HFFc6 (cell line): ENCODE results near the gene MFAP2. TPM values are rescaled to one million over a fixed set of nuclear protein-coding genes. Genes with fewer than 3 reads are reported as not detected.
A peak's percentile ranks its signal among the peaks of the same experiment; 100 is the strongest.

Source experiments
- DNase-seq: peaks from one replicate; pipeline ENCODE4 v3.0.0-alpha.2; 2018
- H3K27ac Mint-ChIP-seq: 2 replicates; pipeline ENCODE4 v1.8.0; 2020; ENCODE audit warnings: mild to moderate bottlenecking, mixed read lengths
- H3K27me3 Mint-ChIP-seq: 2 replicates; pipeline ENCODE4 v1.8.0; 2021; ENCODE audit warnings: mild to moderate bottlenecking, moderate library complexity, mixed read lengths; ENCODE audit not compliant: insufficient read depth
- H3K36me3 Mint-ChIP-seq: 2 replicates; pipeline ENCODE4 v1.8.0; 2021; ENCODE audit warnings: low read depth, mixed read lengths
- H3K4me1 Mint-ChIP-seq: 2 replicates; pipeline ENCODE4 v1.8.0; 2020; ENCODE audit warnings: low read depth, mixed read lengths
- H3K4me3 Mint-ChIP-seq: 2 replicates; pipeline ENCODE4 v1.8.0; 2020; ENCODE audit warnings: mild to moderate bottlenecking, moderate library complexity, mixed read lengths
- H3K9me3 Mint-ChIP-seq: 2 replicates; pipeline ENCODE4 v1.8.0; 2020; ENCODE audit warnings: mild to moderate bottlenecking, mixed read lengths
- CTCF ChIP-seq: fragments of 200-600 bp; sonication (generic); IDR thresholded peaks from 2 replicates; pipeline ENCODE4 v1.5.0; 2021; ENCODE audit warnings: antibody characterized with exemption, mild to moderate bottlenecking
- total RNA-seq, 6 experiments: library from RNA; stranded (reverse); fragmentation: NEBNext Ultra II Directional; extraction: Animal tissue kit (Norgen Biotek cat#: 25700); gene quantifications; 2 replicates in 1 of 6; 3 replicates in 5 of 6; pipeline ENCODE4 v1.2.3, GENCODE V29; 2021

Gene MFAP2
- total RNA-seq, 6 experiments from 2014 or later = 33.7 to 53.4 (median 47.5) TPM

GRCh38 chr1:17018849-17019248 is 38.4 kb upstream of the MFAP2 start:
- Mint-ChIP-seq H3K36me3 (peaks cover 33% of the 10 kb centered on the region), H3K27me3 (peaks cover 3% of the 10 kb centered on the region; the same call in 1 of the 2 replicates), H3K4me1 (peaks cover 10% of the 10 kb centered on the region), H3K4me3 (no peak overlapping the region), H3K27ac (no peak overlapping the region), H3K9me3 (no peaks in the 10 kb centered on the region)
- TF ChIP-seq CTCF = no peak
- DNase-seq = no peak

GRCh38 chr1:17017435-17017834 is 37.0 kb upstream of the MFAP2 start:
- no peak overlapping the region for H3K4me3 Mint-ChIP-seq
- peaks cover 3% of the 10 kb centered on the region; the same call in 1 of the 2 replicates for H3K27me3 Mint-ChIP-seq
- peaks cover 19% of the 10 kb centered on the region for H3K4me1 Mint-ChIP-seq
- no peak overlapping the region for H3K27ac Mint-ChIP-seq
- H3K9me3 Mint-ChIP-seq = no peaks in the 10 kb centered on the region
- H3K36me3 Mint-ChIP-seq = peaks cover 28% of the 10 kb centered on the region
- DNase-seq = no peak
- TF ChIP-seq CTCF = no peak

GRCh38 chr1:17016317-17016661 is 35.9 kb upstream of the MFAP2 start:
- peaks cover 26% of the 10 kb centered on the region for H3K4me1 Mint-ChIP-seq
- no peak for TF ChIP-seq CTCF
- DNase-seq = peak; percentile 64

GRCh38 chr1:17014671-17015567 is 34.5 kb upstream of the MFAP2 start:
- no peak overlapping the region for H3K27ac Mint-ChIP-seq
- no peak overlapping the region for H3K4me3 Mint-ChIP-seq
- no peak for TF ChIP-seq CTCF
- H3K27me3 Mint-ChIP-seq = peaks cover 8% of the 10 kb centered on the region
- H3K9me3 Mint-ChIP-seq = no peaks in the 10 kb centered on the region
- DNase-seq = no peak
- H3K4me1 Mint-ChIP-seq = peaks cover 35% of the 10 kb centered on the region
- H3K36me3 Mint-ChIP-seq = peaks cover 16% of the 10 kb centered on the region

More at GRCh38 chr1:17016317-17016661, 35.9 kb upstream of the MFAP2 start:
- H3K9me3 Mint-ChIP-seq = no peaks in the 10 kb centered on the region
- H3K4me3 Mint-ChIP-seq = no peak overlapping the region
- H3K27ac Mint-ChIP-seq = peak overlapping the region; percentile 4; the same call in 1 of the 2 replicates
- peaks cover 8% of the 10 kb centered on the region for H3K27me3 Mint-ChIP-seq
- peaks cover 20% of the 10 kb centered on the region for H3K36me3 Mint-ChIP-seq

GRCh38 chr1:17013491-17014320 is 33.3 kb upstream of the MFAP2 start:
- peaks cover 8% of the 10 kb centered on the region for H3K27me3 Mint-ChIP-seq

More at GRCh38 chr1:17013491-17014320, 33.3 kb upstream of the MFAP2 start:
- Mint-ChIP-seq H3K36me3 (peaks cover 5% of the 10 kb centered on the region), H3K27ac (no peak overlapping the region), H3K9me3 (no peaks in the 10 kb centered on the region), H3K4me1 (peaks cover 35% of the 10 kb centered on the region), H3K4me3 (no peak overlapping the region)
- no peak for TF ChIP-seq CTCF
- DNase-seq = no peak
